Astrocyte of the cerebellum (primary cell): Measurements from ENCODE around the gene PDE7B.

Source experiments
- DNase-seq: peaks from one replicate; pipeline ENCODE4 v3.0.0-alpha.2; 2011; ENCODE audit warnings: low read depth
- H3K4me3 ChIP-seq: 2 replicates; pipeline ENCODE4 v1.5.1; 2011; ENCODE audit warnings: mild to moderate bottlenecking, low read depth, low read length, moderate library complexity
- CTCF ChIP-seq: IDR thresholded peaks from 2 replicates; pipeline ENCODE4 v1.5.1; 2012; ENCODE audit warnings: low read length, low read depth, moderate library complexity, mild to moderate bottlenecking; ENCODE audit errors: missing control alignments
- in situ Hi-C: cut with HindIII; loops from 2 replicates; pipeline ENCODE4 v1.10.0; 2017; ENCODE audit warnings: low sequenced_read_pairs

The PDE7B gene

DNA sequence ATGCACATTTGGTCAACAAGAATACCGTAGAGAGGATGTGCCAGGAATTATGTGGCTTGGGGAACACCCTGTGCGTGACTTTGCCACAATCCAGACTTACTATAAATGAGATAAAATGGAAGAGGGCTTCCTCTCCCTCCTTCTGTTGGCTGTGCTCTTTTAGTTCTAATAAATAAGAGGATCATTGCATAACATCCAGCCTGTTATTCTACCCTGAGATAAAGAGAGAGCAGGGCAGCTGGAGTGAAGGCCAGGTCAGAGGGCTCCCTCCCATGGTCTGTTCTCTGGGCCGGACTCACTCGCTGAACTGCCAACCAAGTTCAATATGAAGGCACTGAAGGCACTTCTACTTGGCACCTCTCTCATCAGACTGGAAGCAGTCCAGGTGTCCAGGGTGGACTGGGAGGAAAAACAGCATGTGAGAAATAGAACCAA is 306.9 kb downstream of the PDE7B start:
- in situ Hi-C loops, result no loop called here
- DNase-seq, result no peak
- no peak for TF ChIP-seq CTCF
- H3K4me3 ChIP-seq, result no peak overlapping the region

GRCh38 chr6:136158971-136159370 is 307.5 kb downstream of the PDE7B start:
- H3K4me3 ChIP-seq, result no peak overlapping the region
- in situ Hi-C loops, result no loop called here
- no peak for TF ChIP-seq CTCF
- DNase-seq, result no peak

- no peak overlapping the region for H3K4me3 ChIP-seq
- DNase-seq, result no peak
- TF ChIP-seq CTCF, result no peak
- in situ Hi-C loops, result no loop called here
These were observed 308.7 kb downstream of the PDE7B start for GRCh38 chr6:136160250-136160649.

GRCh38 chr6:136161950-136162349 is 310.4 kb downstream of the PDE7B start:
- no peak for DNase-seq
- no peak overlapping the region for H3K4me3 ChIP-seq
- no peak for TF ChIP-seq CTCF

GRCh38 chr6:136163260-136163659 is 311.8 kb downstream of the PDE7B start:
- in situ Hi-C loops, result no loop called here
- TF ChIP-seq CTCF, result no peak
- H3K4me3 ChIP-seq, result no peak overlapping the region
- DNase-seq, result no peak

More at GRCh38 chr6:136161950-136162349, 310.4 kb downstream of the PDE7B start:
- in situ Hi-C loops, result no loop called here

DNA sequence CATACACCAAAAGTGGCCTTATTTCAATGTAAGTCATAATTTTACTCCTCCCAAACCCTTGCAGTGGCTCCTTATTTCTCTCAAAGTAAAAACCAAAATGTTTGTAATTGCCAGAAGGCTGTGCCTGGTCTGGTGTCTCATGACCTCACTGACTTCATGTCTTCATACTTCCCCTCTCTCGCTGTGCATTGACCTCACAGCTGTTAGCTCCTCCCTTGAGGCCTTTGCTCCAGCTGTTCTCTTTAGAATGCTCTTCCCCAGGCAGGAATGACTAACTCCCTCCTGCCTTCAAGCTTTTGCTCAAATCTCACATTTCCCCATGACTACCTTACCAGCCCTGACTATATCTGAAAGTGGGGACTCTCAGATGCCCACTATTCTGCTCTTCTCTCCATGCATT is 315.3 kb downstream of the PDE7B start:
- TF ChIP-seq CTCF, result no peak
- DNase-seq, result no peak

More for the DNA sequence above, 315.3 kb downstream of the PDE7B start:
- in situ Hi-C loops, result no loop called here
- no peak overlapping the region for H3K4me3 ChIP-seq
